ENCODE results near the gene BDKRB2. TPM values are rescaled to one million over a fixed set of nuclear protein-coding genes. Genes with fewer than 3 reads are reported as not detected.

Gene BDKRB2
- total RNA-seq, 2 donors from 2014 or later: 1.1 to 3.8 TPM

DNA sequence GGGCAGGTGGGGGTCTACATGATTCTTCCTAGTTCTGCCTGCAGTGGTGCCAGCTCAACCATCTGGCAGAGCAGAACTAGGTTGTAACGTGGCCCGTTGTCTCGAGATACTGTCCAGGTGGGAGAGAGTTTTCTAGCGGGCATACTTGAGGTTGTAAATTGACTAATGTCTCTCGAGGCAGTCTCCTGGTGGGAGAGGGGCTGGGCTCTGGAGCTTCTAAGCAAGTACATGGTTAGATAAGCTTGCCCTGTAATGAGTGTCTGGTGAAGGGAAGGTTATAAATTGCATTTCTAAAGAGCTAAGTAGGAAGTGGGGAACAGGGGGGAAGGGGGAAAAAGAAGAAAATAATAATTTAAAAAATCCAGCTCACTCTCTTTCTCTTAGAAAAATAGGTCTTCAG lies 69.5 kb downstream of the BDKRB2 start:
- H3K9me3 Mint-ChIP-seq: peaks cover 37% of the 10 kb centered on the region

DNA sequence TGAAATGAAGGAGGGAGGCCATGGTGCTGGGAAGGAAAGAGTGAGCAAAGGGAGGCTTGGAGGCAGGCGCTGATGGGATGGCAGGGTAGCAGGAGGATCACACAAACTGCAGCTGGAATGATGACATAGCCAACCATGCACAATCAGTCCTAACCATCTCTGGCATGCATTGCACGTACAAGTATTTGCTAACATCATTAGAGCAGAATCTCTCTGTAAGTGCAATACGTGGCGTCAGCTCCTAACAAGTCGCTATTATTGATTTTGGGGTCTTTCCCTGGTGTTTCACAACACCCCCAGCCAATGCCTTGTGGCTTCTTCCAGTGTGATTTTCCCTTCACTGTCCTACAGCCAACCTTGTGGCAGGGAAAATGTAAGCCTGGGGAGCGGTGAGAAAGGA lies 69.9 kb downstream of the BDKRB2 start:
- H3K36me3 ChIP-seq (ENCODE audit: control insufficient read depth, insufficient read depth, low read length): no peaks in the 10 kb centered on the region
- TF ChIP-seq, protein P1, sequence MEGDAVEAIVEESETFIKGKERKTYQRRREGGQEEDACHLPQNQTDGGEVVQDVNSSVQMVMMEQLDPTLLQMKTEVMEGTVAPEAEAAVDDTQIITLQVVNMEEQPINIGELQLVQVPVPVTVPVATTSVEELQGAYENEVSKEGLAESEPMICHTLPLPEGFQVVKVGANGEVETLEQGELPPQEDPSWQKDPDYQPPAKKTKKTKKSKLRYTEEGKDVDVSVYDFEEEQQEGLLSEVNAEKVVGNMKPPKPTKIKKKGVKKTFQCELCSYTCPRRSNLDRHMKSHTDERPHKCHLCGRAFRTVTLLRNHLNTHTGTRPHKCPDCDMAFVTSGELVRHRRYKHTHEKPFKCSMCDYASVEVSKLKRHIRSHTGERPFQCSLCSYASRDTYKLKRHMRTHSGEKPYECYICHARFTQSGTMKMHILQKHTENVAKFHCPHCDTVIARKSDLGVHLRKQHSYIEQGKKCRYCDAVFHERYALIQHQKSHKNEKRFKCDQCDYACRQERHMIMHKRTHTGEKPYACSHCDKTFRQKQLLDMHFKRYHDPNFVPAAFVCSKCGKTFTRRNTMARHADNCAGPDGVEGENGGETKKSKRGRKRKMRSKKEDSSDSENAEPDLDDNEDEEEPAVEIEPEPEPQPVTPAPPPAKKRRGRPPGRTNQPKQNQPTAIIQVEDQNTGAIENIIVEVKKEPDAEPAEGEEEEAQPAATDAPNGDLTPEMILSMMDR (conservative IDR thresholded peaks at IDR 0.05): no peak
- no peaks in the 10 kb centered on the region for H3K4me1 ChIP-seq (ENCODE audit: control insufficient read depth, insufficient read depth, low read length)
- peaks cover 35% of the 10 kb centered on the region for H3K9me3 ChIP-seq (ENCODE audit: control insufficient read depth, low read length)
- H3K36me3 Mint-ChIP-seq (ENCODE audit: low read depth): peaks cover 6% of the 10 kb centered on the region
- WGBS, 2 experiments (ENCODE audit: insufficient coverage in 1 of 2, insufficient read length in 1 of 2): 95 to 96% methylated on average over 6 of the region's 6 CpGs
- no peak overlapping the region for H3K27ac Mint-ChIP-seq
- no peak for DNase-seq
- peaks cover 13% of the 10 kb centered on the region for H3K4me1 Mint-ChIP-seq
- no peak overlapping the region for H3K27ac ChIP-seq (ENCODE audit: low read depth, low read length)
- no peak overlapping the region for H3K4me3 Mint-ChIP-seq
- H3K4me3 ChIP-seq (ENCODE audit: low read length): no peak overlapping the region
- peaks cover 37% of the 10 kb centered on the region for H3K9me3 Mint-ChIP-seq
- no peak overlapping the region for H3K9ac ChIP-seq (ENCODE audit: extremely low read depth, low read length, poor library complexity, severe bottlenecking)
- H3K27me3 Mint-ChIP-seq (ENCODE audit: insufficient read depth): peaks cover 3% of the 10 kb centered on the region
- H3K27me3 ChIP-seq (ENCODE audit: control insufficient read depth, insufficient read depth, low read length, poor library complexity, severe bottlenecking): no peaks in the 10 kb centered on the region

More for the DNA sequence above, 69.5 kb downstream of the BDKRB2 start:
- H3K4me3 Mint-ChIP-seq: no peak overlapping the region
- Histone ChIP-seq H3K4me3 (ENCODE audit: low read length) (no peak overlapping the region), H3K27me3 (ENCODE audit: control insufficient read depth, insufficient read depth, low read length, poor library complexity, severe bottlenecking) (no peaks in the 10 kb centered on the region), H3K9ac (ENCODE audit: extremely low read depth, low read length, poor library complexity, severe bottlenecking) (no peak overlapping the region), H3K4me1 (ENCODE audit: control insufficient read depth, insufficient read depth, low read length) (no peaks in the 10 kb centered on the region), H3K27ac (ENCODE audit: low read depth, low read length) (no peak overlapping the region), H3K9me3 (ENCODE audit: control insufficient read depth, low read length) (peaks cover 35% of the 10 kb centered on the region), H3K36me3 (ENCODE audit: control insufficient read depth, insufficient read depth, low read length) (no peaks in the 10 kb centered on the region)
- TF ChIP-seq, protein P1 (conservative IDR thresholded peaks at IDR 0.05): no peak
- peaks cover 3% of the 10 kb centered on the region for H3K27me3 Mint-ChIP-seq (ENCODE audit: insufficient read depth)
- 87 to 92% methylated on average over 3 to 5 of the region's 5 CpGs for WGBS, 2 experiments (ENCODE audit: insufficient coverage in 1 of 2, insufficient read length in 1 of 2)
- peaks cover 13% of the 10 kb centered on the region for H3K4me1 Mint-ChIP-seq
- no peak for DNase-seq
- peaks cover 4% of the 10 kb centered on the region for H3K36me3 Mint-ChIP-seq (ENCODE audit: low read depth)
- H3K27ac Mint-ChIP-seq: no peak overlapping the region

DNA sequence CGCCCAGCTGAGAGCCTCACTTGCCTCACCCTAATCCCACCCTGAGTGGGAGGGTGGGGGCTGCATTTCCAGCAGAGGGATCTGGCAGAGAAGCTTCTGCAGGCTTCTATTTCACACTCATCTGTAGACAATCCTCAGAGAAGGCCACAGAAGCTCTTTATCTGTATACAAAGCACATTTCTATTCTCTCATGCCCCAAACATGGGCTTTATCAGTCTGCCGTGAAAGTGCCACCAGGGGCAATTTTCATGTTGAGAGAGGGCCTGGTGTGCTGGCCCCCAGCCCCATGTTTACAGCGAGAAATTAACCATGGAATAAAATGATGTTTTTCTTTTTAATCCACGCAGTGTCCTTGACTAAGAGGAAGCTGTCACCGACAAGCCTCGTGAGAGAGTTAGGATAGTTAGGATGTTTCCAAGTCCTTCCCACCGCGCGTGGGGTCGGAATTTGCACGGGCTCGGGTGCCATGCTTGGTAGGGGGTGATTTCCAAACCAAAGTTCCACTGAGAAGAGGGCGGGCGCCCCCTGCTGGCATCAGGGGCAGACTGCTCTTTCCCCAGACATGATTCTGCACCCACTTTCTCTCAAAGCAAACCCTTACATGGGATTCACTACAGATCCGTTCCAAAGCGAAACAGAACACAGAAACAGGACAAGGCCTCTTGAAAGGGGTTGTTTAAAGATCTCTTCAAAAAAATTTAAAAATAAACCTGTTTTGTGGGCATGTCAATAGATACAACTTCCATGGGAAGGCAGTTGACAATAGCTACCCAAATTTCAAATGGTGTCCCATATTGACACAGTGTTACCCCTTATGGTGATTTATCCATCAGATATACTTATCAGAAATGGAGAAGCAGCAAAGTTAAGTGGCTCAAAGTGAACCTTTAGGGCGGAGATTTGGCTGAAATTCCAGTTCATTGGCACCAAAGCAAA lies 70.8 kb downstream of the BDKRB2 start:
- H3K27ac ChIP-seq (ENCODE audit: low read depth, low read length): no peak overlapping the region
- TF ChIP-seq, protein P1 (conservative IDR thresholded peaks at IDR 0.05): peak; percentile 98
- H3K9me3 ChIP-seq (ENCODE audit: control insufficient read depth, low read length): peaks cover 35% of the 10 kb centered on the region
- H3K4me3 ChIP-seq (ENCODE audit: low read length): no peak overlapping the region
- peaks cover 37% of the 10 kb centered on the region for H3K9me3 Mint-ChIP-seq
- peaks cover 3% of the 10 kb centered on the region for H3K27me3 Mint-ChIP-seq (ENCODE audit: insufficient read depth)
- H3K27me3 ChIP-seq (ENCODE audit: control insufficient read depth, insufficient read depth, low read length, poor library complexity, severe bottlenecking): no peaks in the 10 kb centered on the region
- H3K36me3 ChIP-seq (ENCODE audit: control insufficient read depth, insufficient read depth, low read length): no peaks in the 10 kb centered on the region
- H3K4me1 ChIP-seq (ENCODE audit: control insufficient read depth, insufficient read depth, low read length): no peaks in the 10 kb centered on the region
- peaks cover 6% of the 10 kb centered on the region for H3K36me3 Mint-ChIP-seq (ENCODE audit: low read depth)
- no peak overlapping the region for H3K9ac ChIP-seq (ENCODE audit: extremely low read depth, low read length, poor library complexity, severe bottlenecking)
- peak; percentile 88 for DNase-seq
- H3K27ac Mint-ChIP-seq: no peak overlapping the region
- no peak overlapping the region for H3K4me3 Mint-ChIP-seq
- peaks cover 11% of the 10 kb centered on the region for H3K4me1 Mint-ChIP-seq
- 31 to 34% methylated on average over 7 to 17 of the region's 17 CpGs for WGBS, 2 experiments (ENCODE audit: insufficient coverage in 1 of 2, insufficient read length in 1 of 2)
